ENCODE measurements around the gene GRIK4.

GRCh38 chr11:120882175-120882574 lies 370.6 kb downstream of the GRIK4 start:
- TF ChIP-seq, protein P1, sequence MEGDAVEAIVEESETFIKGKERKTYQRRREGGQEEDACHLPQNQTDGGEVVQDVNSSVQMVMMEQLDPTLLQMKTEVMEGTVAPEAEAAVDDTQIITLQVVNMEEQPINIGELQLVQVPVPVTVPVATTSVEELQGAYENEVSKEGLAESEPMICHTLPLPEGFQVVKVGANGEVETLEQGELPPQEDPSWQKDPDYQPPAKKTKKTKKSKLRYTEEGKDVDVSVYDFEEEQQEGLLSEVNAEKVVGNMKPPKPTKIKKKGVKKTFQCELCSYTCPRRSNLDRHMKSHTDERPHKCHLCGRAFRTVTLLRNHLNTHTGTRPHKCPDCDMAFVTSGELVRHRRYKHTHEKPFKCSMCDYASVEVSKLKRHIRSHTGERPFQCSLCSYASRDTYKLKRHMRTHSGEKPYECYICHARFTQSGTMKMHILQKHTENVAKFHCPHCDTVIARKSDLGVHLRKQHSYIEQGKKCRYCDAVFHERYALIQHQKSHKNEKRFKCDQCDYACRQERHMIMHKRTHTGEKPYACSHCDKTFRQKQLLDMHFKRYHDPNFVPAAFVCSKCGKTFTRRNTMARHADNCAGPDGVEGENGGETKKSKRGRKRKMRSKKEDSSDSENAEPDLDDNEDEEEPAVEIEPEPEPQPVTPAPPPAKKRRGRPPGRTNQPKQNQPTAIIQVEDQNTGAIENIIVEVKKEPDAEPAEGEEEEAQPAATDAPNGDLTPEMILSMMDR (IDR thresholded peaks at IDR 0.05), result no peak
- no peak for TF ChIP-seq POLR2A (IDR thresholded peaks at IDR 0.05)
